MM.1S (cell line): ENCODE measurements around the gene ZNF747.

ENCODE experiments used
- EZH2 ChIP-seq: fragments of 300-600 bp; sonication (generic); optimal IDR thresholded peaks from 2 replicates; pipeline ENCODE3; 2017; ENCODE audit warnings: low read depth, mild to moderate bottlenecking, antibody characterized with exemption, low read length, mixed read lengths
- TF ChIP-seq, protein P1 (sequence below): fragments of 300-600 bp; sonication (generic); IDR thresholded peaks from 2 replicates; pipeline ENCODE4 v1.5.1; 2016; ENCODE audit warnings: antibody characterized with exemption, low read length, mixed read lengths

- TF ChIP-seq, protein P1, sequence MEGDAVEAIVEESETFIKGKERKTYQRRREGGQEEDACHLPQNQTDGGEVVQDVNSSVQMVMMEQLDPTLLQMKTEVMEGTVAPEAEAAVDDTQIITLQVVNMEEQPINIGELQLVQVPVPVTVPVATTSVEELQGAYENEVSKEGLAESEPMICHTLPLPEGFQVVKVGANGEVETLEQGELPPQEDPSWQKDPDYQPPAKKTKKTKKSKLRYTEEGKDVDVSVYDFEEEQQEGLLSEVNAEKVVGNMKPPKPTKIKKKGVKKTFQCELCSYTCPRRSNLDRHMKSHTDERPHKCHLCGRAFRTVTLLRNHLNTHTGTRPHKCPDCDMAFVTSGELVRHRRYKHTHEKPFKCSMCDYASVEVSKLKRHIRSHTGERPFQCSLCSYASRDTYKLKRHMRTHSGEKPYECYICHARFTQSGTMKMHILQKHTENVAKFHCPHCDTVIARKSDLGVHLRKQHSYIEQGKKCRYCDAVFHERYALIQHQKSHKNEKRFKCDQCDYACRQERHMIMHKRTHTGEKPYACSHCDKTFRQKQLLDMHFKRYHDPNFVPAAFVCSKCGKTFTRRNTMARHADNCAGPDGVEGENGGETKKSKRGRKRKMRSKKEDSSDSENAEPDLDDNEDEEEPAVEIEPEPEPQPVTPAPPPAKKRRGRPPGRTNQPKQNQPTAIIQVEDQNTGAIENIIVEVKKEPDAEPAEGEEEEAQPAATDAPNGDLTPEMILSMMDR, result no peak
- TF ChIP-seq EZH2, result no peak
These were observed 25.4 kb downstream of the ZNF747 start for GRCh38 chr16:30509081-30509765.
